Cardiac muscle cell (in vitro differentiated cells and primary cell): ENCODE measurements around the gene DLG4. TPM values are rescaled to one million over a fixed set of nuclear protein-coding genes. Genes with fewer than 3 reads are reported as not detected.

Source experiments
- DNase-seq, 2 donors: peaks; one replicate each; pipeline versions ENCODE4 v3.0.0 to v3.0.0-alpha.2; 2010 to 2017; ENCODE audit warnings: low read depth in 1 of 2, low spot score in 1 of 2
- H3K27ac ChIP-seq: fragments of 200-600 bp; sonication (generic); 2 replicates; pipeline ENCODE4 v1.5.1; 2016
- H3K27me3 ChIP-seq: fragments of 200-600 bp; sonication (generic); 2 replicates; pipeline ENCODE4 v1.6.0; 2016; ENCODE audit warnings: control low read depth
- H3K36me3 ChIP-seq: fragments of 200-600 bp; sonication (generic); 2 replicates; pipeline ENCODE4 v1.5.1; 2016; ENCODE audit warnings: control low read depth
- H3K4me1 ChIP-seq: fragments of 200-600 bp; sonication (generic); 2 replicates; pipeline ENCODE4 v1.8.1; 2017; ENCODE audit warnings: low read depth, mild to moderate bottlenecking, mixed run types
- H3K4me3 ChIP-seq: fragments of 200-600 bp; sonication (generic); 2 replicates; pipeline ENCODE4 v1.5.1; 2016; ENCODE audit warnings: mild to moderate bottlenecking
- H3K9me3 ChIP-seq: fragments of 200-600 bp; sonication (generic); 2 replicates; pipeline ENCODE4 v1.5.1; 2017; ENCODE audit warnings: low read depth, mild to moderate bottlenecking, control low read depth
- polyA plus RNA-seq: library from polyadenylated mRNA; unstranded; fragments of >200 nt; fragmentation: Nextera tagmentation; extraction: Ambion mirVana; gene quantifications from 2 replicates; pipeline ENCODE4 v1.2.1, GENCODE V29; 2016
- total RNA-seq: library from RNA; depleted of rRNA; stranded (reverse); fragments of >200 nt; gene quantifications from 2 replicates; pipeline ENCODE4 v1.2.3, GENCODE V29; 2016
- TF ChIP-seq, protein P1 (sequence below): IDR thresholded peaks from 2 replicates; pipeline ENCODE4 v1.5.1; 2012; ENCODE audit warnings: low read depth, mild to moderate bottlenecking, low read length

Gene DLG4
- total and polyA plus RNA-seq, 2 experiments from 2014 or later, result 6.8 to 40.6 TPM

DNA sequence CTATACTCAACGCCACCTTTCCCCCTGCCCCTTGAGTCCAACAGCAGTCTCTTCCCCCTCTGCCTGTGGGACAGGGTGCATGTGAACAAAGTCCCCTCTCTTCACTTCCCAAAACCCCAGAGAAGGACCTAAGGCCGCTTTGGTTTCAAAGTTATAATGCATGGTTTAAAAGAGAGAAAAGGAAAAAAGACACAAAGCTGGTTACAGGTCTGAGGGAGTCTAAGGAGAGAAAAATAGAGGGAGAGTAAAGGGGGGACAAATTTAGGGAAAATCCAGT, 23.8 kb upstream of the DLG4 start:
- Histone ChIP-seq H3K27ac (peak overlapping the region; percentile 98), H3K9me3 (no peaks in the 10 kb centered on the region)
- TF ChIP-seq, protein P1, sequence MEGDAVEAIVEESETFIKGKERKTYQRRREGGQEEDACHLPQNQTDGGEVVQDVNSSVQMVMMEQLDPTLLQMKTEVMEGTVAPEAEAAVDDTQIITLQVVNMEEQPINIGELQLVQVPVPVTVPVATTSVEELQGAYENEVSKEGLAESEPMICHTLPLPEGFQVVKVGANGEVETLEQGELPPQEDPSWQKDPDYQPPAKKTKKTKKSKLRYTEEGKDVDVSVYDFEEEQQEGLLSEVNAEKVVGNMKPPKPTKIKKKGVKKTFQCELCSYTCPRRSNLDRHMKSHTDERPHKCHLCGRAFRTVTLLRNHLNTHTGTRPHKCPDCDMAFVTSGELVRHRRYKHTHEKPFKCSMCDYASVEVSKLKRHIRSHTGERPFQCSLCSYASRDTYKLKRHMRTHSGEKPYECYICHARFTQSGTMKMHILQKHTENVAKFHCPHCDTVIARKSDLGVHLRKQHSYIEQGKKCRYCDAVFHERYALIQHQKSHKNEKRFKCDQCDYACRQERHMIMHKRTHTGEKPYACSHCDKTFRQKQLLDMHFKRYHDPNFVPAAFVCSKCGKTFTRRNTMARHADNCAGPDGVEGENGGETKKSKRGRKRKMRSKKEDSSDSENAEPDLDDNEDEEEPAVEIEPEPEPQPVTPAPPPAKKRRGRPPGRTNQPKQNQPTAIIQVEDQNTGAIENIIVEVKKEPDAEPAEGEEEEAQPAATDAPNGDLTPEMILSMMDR, result no peak

DNA sequence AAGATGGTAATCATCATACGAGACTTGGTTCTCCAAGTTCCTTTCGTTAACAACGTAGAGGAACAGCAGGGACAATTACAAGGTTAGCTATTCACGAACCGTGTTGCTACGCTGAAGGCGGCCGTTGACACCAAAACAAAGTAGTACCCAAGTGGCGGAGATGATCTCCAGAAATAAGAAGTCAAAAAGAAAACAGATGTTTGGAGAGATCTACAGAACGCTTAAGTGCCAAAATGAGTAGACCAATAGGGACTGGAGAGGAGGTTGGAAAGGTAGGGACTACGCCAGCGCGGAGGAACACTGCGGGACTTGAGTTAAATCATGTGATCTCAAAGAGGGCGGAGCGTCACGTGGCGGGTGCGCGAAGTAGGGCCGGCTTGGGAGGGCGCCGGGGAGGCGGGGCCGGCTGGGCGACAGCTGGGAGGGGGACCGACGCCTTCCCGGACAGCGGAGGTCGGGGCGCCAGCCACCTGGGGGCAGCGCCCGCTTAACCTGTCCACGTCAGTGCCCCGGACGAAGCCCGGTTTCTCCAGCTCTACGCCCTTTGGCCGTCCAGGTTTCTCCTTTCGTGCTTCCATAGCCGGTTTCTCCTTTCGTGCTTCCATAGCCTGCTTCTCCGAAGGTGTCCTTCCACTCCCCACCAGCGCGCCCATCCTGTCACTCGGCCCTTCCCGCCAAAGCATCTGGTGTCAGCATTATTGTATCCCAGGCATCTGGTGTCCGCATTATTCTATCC, 23.2 kb upstream of the DLG4 start:
- peak; percentile 98 for DNase-seq
- TF ChIP-seq, protein P1, result no peak
- Histone ChIP-seq H3K27me3 (no peaks in the 10 kb centered on the region), H3K36me3 (peaks cover 17% of the 10 kb centered on the region), H3K9me3 (no peaks in the 10 kb centered on the region), H3K27ac (peak overlapping the region; percentile 98), H3K4me3 (peak overlapping the region; percentile 72), H3K4me1 (peaks cover 18% of the 10 kb centered on the region)

More for the DNA sequence above, 23.8 kb upstream of the DLG4 start:
- Histone ChIP-seq H3K4me3 (peak overlapping the region; percentile 72), H3K4me1 (peaks cover 18% of the 10 kb centered on the region), H3K27me3 (no peaks in the 10 kb centered on the region), H3K36me3 (peaks cover 17% of the 10 kb centered on the region)
- no peak for DNase-seq

DNA sequence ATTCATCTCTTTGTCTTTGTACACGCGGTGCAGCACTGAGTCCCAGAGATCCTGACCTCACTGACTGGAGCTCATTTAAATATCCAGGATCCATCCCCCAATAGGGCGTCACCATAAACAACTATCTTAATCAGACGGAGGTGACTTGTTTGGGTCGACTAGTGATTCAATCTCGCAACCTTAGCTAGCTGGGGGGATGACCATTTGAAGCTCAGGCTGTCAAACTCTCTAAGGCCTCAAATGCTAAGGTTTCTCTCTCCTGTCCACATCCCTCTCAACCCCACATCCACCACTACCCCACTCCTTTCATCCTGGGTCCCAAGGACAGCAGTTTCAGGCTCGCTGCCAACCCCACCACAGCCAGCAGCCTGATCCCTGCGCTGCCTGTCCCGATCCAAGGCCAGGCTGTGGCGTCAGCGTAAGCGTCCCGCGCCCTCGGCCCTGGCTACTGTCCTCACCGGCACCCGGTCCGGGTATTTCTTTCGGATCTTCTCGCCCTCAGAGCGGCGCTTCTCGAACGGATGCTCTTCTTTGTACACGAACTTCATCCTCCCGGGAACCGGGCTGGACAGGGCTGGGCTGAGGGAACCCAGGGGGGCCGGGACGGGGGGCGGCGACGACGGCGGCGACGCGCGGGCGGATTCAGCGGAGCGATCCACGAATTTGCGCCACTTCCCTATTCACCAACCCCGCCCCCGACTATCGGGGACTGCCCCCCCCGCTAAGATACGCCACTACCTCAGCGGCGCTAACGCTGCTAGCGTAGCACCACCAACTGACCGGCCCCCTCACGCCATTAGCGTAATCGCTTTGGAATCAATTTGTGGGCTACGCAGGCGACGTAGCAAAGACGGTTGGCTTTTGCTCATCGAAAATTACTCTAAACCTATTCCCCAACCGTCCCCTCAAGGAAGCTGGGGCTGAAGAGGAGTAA, 22.4 kb upstream of the DLG4 start, which contains the start of gene GABARAP:
Gene GABARAP (minus strand): TSS at position 667 of the 934 bp plus-strand sequence. CDS start 119 bp downstream, at position 548.
- TF ChIP-seq, protein P1, result no peak
- Histone ChIP-seq H3K36me3 (peaks cover 17% of the 10 kb centered on the region), H3K4me3 (peak within 1 kb of the TSS; percentile 72), H3K27me3 (no peaks in the 10 kb centered on the region), H3K27ac (peak within 1 kb of the TSS; percentile 98), H3K4me1 (peaks cover 18% of the 10 kb centered on the region), H3K9me3 (no peaks in the 10 kb centered on the region)
- DNase-seq, result peak; percentile 95

DNA sequence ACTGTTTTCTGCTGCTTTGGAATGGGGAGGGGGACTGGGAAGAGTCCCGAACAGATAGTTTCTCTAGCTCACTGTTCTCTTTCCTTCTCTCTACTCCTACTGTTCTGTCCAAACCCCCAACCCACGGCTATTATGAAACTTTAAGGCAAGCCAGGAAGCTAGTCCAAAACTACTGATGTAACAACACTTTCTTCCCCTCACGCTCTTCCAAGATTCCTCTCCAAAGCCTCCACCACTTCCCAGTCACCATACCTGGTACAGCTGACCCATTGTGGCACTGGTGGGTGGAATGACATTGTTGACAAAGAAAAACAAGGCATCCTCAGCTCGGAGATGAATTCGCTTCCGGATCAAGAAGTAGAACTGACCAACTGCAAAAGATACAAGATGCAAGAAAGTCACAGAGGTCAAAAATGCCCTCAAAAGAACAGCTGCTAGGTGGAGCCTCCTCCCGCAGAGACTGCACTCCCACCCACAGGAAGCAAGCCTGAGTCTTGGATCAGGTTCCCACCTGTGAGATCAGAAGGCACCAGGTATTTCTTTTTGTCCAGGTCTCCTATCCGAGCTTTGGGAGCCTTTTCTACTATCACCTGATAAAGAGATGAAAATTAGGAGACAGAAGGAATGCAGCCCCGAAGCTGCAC, 21.6 kb upstream of the DLG4 start:
- Histone ChIP-seq H3K27ac (peak overlapping the region; percentile 98), H3K4me1 (peaks cover 18% of the 10 kb centered on the region), H3K4me3 (peak overlapping the region; percentile 72), H3K9me3 (no peaks in the 10 kb centered on the region), H3K27me3 (no peaks in the 10 kb centered on the region), H3K36me3 (peaks cover 16% of the 10 kb centered on the region)
- TF ChIP-seq, protein P1, result no peak
- no peak for DNase-seq

DNA sequence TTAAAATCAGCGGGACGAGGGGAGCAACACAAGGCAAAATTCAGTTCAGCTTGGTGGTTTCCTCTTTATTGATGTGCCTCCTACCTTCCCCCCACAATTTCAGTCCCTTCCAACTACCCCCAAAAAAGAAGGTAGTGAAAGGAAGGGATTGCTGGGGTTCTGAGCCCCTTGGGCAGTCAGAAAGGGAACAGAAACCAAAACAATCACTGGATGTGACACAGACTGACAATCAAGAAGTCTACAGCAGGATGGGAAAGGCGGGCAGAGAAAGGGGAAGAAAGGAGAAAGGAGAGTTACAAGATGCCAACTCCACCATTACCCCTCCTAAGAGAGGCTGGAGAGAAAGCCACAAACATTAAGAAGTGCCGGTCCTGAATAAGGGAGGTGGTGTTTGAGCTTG, 20.7 kb upstream of the DLG4 start:
- TF ChIP-seq, protein P1, result no peak
- Histone ChIP-seq H3K36me3 (peaks cover 12% of the 10 kb centered on the region), H3K4me3 (peak overlapping the region; percentile 19), H3K27me3 (no peaks in the 10 kb centered on the region), H3K27ac (no peak overlapping the region), H3K4me1 (peaks cover 18% of the 10 kb centered on the region), H3K9me3 (no peaks in the 10 kb centered on the region)
- DNase-seq, result no peak
